Immature natural killer cell (primary cell): Measurements from ENCODE around the gene CIRBP. TPM values are rescaled to one million over a fixed set of nuclear protein-coding genes. Genes with fewer than 3 reads are reported as not detected.

Experiments
- DNase-seq, 3 donors: peaks; one replicate each; pipeline ENCODE4 v3.0.0; 2022; ENCODE audit warnings: mixed read lengths in 1 of 3
- H3K27ac Mint-ChIP-seq, 6 donors: one replicate each; pipeline ENCODE4 v1.8.0; 2020; ENCODE audit warnings: mixed read lengths in 6 of 6, mild to moderate bottlenecking in 5 of 6, inconsistent platforms in 4 of 6, moderate library complexity in 3 of 6
- H3K27me3 Mint-ChIP-seq, 3 donors: one replicate each; pipeline ENCODE4 v1.8.0; 2020 to 2021; ENCODE audit warnings: low read depth in 3 of 3, mild to moderate bottlenecking in 3 of 3, mixed read lengths in 3 of 3, moderate library complexity in 3 of 3, inconsistent platforms in 1 of 3
- H3K36me3 Mint-ChIP-seq, 3 donors: one replicate each; pipeline ENCODE4 v1.8.0; 2020; ENCODE audit warnings: mixed read lengths in 3 of 3, inconsistent platforms in 2 of 3, mild to moderate bottlenecking in 2 of 3
- H3K4me1 Mint-ChIP-seq, 2 donors: one replicate each; pipeline ENCODE4 v1.8.0; 2020; ENCODE audit warnings: inconsistent platforms in 2 of 2, mild to moderate bottlenecking in 2 of 2, mixed read lengths in 2 of 2, moderate library complexity in 1 of 2
- H3K4me3 Mint-ChIP-seq, 5 donors: one replicate each; pipeline ENCODE4 v1.8.0; 2020; ENCODE audit warnings: mild to moderate bottlenecking in 5 of 5, mixed read lengths in 5 of 5, inconsistent platforms in 3 of 5, moderate library complexity in 3 of 5
- H3K9me3 Mint-ChIP-seq, 6 donors: one replicate each; pipeline ENCODE4 v1.8.0; 2020; ENCODE audit warnings: mild to moderate bottlenecking in 6 of 6, mixed read lengths in 6 of 6, inconsistent platforms in 4 of 6, moderate library complexity in 3 of 6
- polyA plus RNA-seq, 3 donors: library from polyadenylated mRNA; unstranded; fragments of 300-500 nt; fragmentation: Illumina TruSeq; gene quantifications; one replicate each; pipeline ENCODE4 v1.2.3, GENCODE V29; 2021

The CIRBP gene
- 100 to 1,000 TPM; 146 to 246 (median 197) TPM for polyA plus RNA-seq

DNA sequence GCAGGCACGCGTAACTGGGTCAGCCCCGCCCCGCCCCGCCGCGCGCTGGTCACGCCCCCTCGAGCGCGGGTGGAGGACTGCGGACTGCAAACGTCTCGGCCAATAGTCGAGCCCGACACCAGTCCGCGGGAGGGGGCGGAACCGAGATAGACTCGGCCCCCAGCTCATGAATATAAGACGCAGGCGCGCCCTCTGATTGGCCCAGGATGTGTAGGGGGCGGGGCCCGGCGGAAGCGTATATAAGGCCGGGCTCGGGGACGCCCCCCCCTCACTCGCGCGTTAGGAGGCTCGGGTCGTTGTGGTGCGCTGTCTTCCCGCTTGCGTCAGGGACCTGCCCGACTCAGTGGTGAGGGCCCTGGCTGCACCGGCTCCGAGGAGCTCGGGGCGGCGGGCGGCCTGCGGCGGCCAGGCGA, at the start of gene CIRBP:
Gene CIRBP, plus strand, starts transcription at position 268 of the 413 bp plus-strand sequence. CDS start 1,602 bp downstream, outside the sequence.
- Mint-ChIP-seq H3K36me3 (peaks cover 13 to 31% (median 14%) of the 10 kb centered on the region in 3 donors), H3K4me3 (peak within 1 kb of the TSS; percentile 83 to 89 (median 85)), H3K27me3 (peaks cover 32 to 52% (median 42%) of the 10 kb centered on the region in 3 donors), H3K4me1 (peaks cover 64 to 72% of the 10 kb centered on the region in 2 donors), H3K27ac (peak within 1 kb of the TSS; percentile 90 to 97 (median 94)), H3K9me3 (no peaks in the 10 kb centered on the region)
- peak; percentile 100 for DNase-seq

DNA sequence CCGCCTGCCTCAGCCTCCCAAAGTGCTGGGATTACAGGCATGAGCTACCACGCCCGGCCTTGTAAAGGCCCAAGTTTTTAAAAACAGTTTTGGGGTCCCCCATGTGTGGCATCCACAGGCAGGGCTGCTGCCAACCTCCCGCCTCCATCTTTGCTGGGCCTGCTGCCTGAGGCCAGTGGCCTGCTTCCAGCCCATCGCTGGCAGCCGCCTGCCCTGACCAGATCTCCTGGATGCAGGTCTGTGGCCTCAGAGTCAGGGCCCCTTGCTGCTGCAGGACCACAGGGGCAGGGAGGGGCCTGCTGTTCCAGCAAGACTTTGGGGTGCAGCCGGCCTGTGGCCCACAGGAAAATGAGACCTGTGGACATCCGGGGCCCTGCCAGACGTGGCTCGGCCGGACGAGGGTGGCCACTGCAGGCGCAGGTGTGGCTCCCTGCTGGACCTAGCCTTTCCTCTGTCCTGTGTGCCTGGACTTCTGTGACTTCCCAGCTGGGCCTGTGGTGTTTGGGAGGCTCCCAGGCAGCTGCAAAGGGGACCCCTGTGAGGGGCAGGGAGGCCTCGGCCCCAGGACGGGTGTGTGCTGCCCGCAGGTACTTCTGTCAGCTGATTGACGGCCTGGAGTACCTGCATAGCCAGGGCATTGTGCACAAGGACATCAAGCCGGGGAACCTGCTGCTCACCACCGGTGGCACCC, 49.2 kb upstream of the CIRBP start:
- no peak overlapping the region for H3K4me3 Mint-ChIP-seq
- no peaks in the 10 kb centered on the region for H3K27me3 Mint-ChIP-seq
- DNase-seq, result no peak
- no peaks in the 10 kb centered on the region for H3K36me3 Mint-ChIP-seq
- H3K9me3 Mint-ChIP-seq, result no peaks in the 10 kb centered on the region
- no peak overlapping the region for H3K27ac Mint-ChIP-seq
- H3K4me1 Mint-ChIP-seq, result peaks cover 0 to 3% of the 10 kb centered on the region in 2 donors

DNA sequence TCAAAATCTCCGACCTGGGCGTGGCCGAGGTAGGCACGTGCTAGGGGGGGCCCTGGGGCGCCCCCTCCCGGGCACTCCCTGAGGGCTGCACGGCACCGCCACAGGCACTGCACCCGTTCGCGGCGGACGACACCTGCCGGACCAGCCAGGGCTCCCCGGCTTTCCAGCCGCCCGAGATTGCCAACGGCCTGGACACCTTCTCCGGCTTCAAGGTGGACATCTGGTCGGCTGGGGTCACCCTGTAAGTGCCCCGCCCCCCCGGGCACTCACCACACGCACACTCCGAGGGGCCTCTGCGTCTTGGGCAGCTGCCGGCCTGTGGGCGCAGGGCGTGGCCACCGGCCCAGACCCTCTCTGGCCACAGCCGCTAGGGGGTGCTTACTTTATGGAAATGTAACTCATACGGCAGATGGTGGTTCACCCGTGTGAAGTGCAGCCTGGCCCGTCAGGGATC, 48.6 kb upstream of the CIRBP start:
- Mint-ChIP-seq H3K36me3 (no peaks in the 10 kb centered on the region), H3K27ac (no peak overlapping the region), H3K4me3 (no peak overlapping the region), H3K27me3 (no peaks in the 10 kb centered on the region), H3K9me3 (no peaks in the 10 kb centered on the region), H3K4me1 (peaks cover 0 to 3% of the 10 kb centered on the region in 2 donors)
- no peak for DNase-seq

DNA sequence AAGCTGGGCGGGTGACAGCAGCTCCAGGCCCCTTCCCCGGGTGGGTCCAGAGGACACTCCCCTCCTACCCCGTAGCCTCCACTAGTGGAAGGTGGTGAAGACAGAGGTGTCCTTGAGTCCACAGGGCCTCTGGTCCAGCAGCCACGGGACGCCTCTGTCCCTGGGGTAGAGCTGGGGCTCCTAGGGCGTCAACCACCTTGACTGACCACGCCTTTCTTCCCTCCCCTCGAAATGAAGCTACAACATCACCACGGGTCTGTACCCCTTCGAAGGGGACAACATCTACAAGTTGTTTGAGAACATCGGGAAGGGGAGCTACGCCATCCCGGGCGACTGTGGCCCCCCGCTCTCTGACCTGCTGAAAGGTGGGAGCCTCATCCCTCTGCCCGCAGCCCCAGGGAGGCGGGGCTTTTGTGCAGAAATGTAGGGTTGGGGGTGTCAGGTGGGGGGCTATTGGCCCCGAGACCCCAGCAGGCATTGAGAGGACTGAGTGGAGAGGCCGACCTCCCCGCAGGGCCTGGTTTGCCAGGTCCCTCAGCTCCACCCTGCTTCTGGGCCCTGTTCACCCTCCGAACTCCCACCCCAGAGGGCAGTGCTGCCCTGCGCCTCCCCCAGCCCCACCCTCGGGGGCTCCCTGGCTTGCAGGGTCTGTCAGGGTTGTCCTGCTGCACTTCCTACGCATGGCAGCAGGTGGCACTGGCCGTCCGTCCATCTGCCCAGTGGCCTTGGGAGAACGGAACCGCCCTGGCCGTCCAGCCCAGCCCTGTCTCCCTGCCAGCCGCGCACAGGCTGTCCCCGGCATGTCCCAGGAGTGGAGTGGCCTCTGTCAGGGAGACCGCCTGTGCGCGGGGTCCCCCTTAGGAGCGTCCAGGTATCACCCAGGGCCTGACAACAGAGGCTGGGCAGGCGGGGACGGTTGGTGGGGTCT, 47.9 kb upstream of the CIRBP start:
- no peak overlapping the region for H3K27ac Mint-ChIP-seq
- no peaks in the 10 kb centered on the region for H3K9me3 Mint-ChIP-seq
- no peaks in the 10 kb centered on the region for H3K36me3 Mint-ChIP-seq
- DNase-seq, result no peak
- H3K4me3 Mint-ChIP-seq, result no peak overlapping the region
- H3K27me3 Mint-ChIP-seq, result no peaks in the 10 kb centered on the region
- peaks cover 0 to 2% of the 10 kb centered on the region in 2 donors for H3K4me1 Mint-ChIP-seq

DNA sequence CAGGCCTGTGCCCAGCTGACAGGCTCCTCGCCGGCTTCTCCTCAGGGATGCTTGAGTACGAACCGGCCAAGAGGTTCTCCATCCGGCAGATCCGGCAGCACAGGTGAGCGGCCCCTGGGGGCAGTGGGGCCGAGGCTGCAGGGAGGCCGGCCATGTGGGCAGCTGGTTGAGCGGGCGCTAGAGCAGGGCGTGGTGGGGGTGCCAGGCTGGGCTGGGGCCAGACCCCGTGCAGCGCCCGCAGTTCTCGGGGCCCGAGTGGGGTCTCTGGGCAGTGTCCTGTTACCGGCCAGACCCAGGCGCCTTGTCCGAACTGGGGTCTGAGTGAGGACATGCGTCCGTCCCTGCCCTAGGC, 47.3 kb upstream of the CIRBP start:
- Mint-ChIP-seq H3K4me1 (peaks cover 0 to 2% of the 10 kb centered on the region in 2 donors), H3K27ac (no peak overlapping the region), H3K9me3 (no peaks in the 10 kb centered on the region), H3K4me3 (no peak overlapping the region), H3K36me3 (no peaks in the 10 kb centered on the region), H3K27me3 (no peaks in the 10 kb centered on the region)
- no peak for DNase-seq

DNA sequence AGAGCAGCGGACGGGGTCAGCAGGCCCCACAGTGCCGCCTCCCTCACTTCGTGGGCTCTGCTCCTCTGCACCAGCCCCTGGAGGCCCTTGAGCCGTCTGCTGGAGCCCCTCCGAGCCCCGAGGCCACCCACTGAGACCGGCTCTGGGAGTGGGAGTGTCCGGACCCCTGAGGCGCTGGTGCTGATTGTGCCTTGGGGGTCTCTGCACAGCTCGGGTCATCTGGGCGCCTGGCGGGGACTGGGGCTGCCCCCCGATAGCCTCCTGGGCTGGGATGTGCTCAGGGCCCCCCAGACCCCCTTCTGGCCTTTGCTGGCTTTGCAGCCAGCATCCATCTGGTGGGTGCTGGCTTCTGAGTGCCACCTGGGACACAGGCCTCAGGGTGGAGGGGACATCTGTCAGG, 46.7 kb upstream of the CIRBP start:
- no peaks in the 10 kb centered on the region for H3K36me3 Mint-ChIP-seq
- peaks cover 0 to 2% of the 10 kb centered on the region in 2 donors for H3K4me1 Mint-ChIP-seq
- no peak overlapping the region for H3K27ac Mint-ChIP-seq
- no peak overlapping the region for H3K4me3 Mint-ChIP-seq
- H3K27me3 Mint-ChIP-seq, result no peaks in the 10 kb centered on the region
- DNase-seq, result no peak
- no peaks in the 10 kb centered on the region for H3K9me3 Mint-ChIP-seq

DNA sequence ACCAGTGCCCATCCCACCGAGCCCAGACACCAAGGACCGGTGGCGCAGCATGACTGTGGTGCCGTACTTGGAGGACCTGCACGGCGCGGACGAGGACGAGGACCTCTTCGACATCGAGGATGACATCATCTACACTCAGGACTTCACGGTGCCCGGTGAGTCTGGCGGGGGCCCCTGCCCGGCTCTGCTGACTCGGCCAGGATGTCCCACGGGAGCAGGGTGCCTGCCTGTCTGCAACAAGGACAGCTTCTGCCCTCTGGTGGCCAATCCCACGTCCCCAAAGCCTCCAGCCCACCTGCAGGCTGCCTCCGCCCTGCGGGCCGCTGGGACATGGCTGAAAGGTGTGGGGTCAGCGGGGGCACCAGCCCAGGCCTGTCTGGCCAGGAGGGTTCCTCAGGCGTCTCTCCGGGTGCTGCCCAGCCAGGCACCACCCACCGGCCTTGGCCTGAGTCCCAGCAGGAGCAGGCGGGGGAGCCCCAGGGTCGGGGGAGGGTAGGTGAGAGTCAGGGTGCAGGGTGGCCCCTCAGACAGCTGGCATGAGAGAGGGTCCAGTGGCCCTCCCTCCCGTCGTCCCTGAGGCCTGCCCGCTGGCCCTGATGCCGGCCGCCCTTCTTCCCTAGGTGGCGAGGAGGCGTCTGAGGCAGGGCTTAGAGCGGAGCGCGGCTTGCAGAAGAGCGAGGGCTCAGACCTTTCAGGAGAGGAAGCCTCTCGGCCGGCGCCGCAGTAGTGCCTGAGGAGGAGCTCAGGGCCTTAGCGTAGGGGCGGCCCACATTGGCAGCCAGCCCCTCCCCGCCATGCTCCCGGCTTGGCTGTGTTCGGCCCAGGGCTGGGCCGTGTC, 45.9 kb upstream of the CIRBP start:
- Mint-ChIP-seq H3K4me1 (no peaks in the 10 kb centered on the region), H3K36me3 (no peaks in the 10 kb centered on the region), H3K27me3 (no peaks in the 10 kb centered on the region), H3K4me3 (no peak overlapping the region), H3K27ac (no peak overlapping the region), H3K9me3 (no peaks in the 10 kb centered on the region)
- no peak for DNase-seq

DNA sequence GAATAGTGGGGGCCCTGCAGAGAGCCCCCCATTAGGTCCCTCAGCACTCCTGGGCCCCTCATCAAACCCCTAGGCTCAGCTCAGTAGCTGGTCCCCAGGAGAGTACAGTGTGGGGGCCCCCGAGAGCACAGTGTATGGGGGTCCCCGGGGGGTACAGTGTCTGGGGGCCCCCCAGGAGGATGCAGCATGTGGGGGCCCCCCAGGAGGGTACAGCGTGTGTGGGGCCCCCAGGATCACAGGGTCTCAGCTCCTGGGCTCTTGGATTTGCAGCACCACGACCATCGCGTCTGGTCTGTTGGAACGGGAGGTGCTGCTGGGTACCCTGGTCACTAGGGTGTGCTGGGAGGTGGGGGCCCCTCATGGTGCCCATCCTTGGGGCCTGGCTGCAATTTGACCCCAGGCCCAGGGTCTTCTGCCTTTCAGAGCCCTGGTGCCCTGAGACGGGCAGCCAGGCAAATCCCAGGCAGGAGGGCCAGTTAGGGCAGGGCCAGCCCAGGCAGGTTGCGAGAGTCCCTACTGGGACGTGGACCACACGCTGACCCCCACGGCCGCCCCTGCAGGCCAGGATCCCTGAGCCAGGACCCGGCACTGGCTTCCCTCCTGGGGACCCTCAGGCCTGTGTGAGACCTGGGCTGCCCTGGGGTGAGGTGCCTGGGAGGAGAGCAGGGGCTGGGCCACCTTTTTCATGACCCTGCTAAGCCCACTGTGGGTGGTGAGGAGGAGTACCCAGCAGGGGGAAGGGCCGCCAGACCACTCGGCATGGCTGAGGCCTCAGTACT, 44.9 kb upstream of the CIRBP start:
- Mint-ChIP-seq H3K9me3 (no peaks in the 10 kb centered on the region), H3K36me3 (no peaks in the 10 kb centered on the region), H3K27me3 (no peaks in the 10 kb centered on the region), H3K4me1 (no peaks in the 10 kb centered on the region), H3K4me3 (no peak overlapping the region), H3K27ac (no peak overlapping the region)
- no peak for DNase-seq

DNA sequence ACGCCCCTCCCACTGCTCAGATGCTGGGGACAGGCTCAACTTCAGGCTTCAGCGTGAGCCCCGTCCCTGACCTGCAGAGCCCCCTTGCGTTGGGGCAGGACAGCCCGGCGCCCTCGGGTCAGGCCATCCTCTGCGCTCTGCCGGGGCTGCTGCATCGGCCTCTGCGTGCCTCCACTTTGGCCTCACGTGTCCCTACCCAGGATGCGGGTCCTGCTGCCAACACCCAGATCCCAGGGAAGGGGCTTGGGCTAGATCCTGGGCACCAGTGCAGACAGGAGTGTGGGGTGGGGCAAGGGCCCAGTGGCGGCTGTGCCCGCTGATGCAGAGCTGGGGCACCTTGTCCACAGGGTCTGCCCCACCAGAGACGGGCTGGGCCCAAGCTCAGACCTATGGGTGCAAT, 44.3 kb upstream of the CIRBP start:
- Mint-ChIP-seq H3K27me3 (no peaks in the 10 kb centered on the region), H3K9me3 (no peaks in the 10 kb centered on the region), H3K27ac (no peak overlapping the region), H3K36me3 (no peaks in the 10 kb centered on the region), H3K4me3 (no peak overlapping the region), H3K4me1 (no peaks in the 10 kb centered on the region)
- DNase-seq, result no peak

DNA sequence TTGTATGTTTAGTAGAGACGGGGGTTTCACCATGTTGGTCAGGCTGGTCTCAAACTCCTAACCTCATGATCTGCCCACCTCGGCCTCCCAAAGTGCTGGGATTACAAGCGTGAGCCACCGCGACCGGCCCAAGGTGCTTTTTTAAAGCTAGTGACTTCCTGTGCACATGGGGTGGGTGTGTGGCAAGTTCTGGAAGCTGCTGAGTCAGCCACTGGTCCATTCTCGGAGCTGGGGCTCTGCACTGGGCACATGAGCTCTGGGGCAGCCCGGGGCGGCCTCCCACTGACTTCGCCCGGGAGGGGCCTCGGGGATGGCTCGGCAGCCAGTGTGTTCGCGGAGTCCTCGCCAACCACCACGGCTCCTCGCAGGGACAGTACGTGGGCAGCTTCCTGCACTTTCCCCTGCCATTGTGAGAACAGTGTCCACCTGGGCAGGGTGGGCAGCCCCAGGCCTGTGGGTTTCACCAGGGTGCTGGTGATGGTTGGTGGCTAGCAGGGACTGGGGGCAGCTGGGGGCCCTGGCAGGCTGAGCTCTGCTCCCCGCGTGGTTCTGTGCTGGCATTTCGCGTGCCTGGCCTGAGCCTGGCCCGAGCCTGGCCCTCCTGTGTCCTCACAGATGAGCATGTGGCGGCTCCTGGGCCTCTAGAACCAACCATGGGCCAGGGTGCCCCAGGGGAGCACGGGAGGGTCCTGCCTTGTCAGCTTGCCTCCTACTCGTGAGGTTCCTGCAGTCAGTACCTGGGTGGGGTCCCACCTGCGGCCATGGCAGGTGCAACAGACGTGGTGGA, 43.5 kb upstream of the CIRBP start:
- H3K9me3 Mint-ChIP-seq, result no peaks in the 10 kb centered on the region
- no peaks in the 10 kb centered on the region for H3K4me1 Mint-ChIP-seq
- no peak overlapping the region for H3K4me3 Mint-ChIP-seq
- H3K27me3 Mint-ChIP-seq, result no peaks in the 10 kb centered on the region
- H3K36me3 Mint-ChIP-seq, result no peaks in the 10 kb centered on the region
- no peak for DNase-seq
- H3K27ac Mint-ChIP-seq, result no peak overlapping the region

DNA sequence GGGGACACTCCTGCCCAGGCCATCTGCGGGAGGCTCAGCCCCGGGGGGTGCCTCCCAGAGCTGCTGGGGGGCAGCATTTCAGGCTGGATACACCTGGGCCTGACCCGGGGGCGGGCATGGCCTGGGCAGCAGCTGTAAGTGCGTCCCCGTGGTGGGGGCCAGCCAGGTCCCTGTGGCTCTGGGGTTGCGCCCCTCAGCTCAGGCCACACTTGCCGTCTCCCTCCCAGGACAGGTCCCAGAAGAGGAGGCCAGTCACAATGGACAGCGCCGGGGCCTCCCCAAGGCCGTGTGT, 43.0 kb upstream of the CIRBP start:
- Mint-ChIP-seq H3K27me3 (peaks cover 0 to 1% (median 0%) of the 10 kb centered on the region in 3 donors), H3K27ac (no peak overlapping the region), H3K4me1 (no peaks in the 10 kb centered on the region), H3K9me3 (no peaks in the 10 kb centered on the region), H3K36me3 (no peaks in the 10 kb centered on the region), H3K4me3 (no peak overlapping the region)
- no peak for DNase-seq

DNA sequence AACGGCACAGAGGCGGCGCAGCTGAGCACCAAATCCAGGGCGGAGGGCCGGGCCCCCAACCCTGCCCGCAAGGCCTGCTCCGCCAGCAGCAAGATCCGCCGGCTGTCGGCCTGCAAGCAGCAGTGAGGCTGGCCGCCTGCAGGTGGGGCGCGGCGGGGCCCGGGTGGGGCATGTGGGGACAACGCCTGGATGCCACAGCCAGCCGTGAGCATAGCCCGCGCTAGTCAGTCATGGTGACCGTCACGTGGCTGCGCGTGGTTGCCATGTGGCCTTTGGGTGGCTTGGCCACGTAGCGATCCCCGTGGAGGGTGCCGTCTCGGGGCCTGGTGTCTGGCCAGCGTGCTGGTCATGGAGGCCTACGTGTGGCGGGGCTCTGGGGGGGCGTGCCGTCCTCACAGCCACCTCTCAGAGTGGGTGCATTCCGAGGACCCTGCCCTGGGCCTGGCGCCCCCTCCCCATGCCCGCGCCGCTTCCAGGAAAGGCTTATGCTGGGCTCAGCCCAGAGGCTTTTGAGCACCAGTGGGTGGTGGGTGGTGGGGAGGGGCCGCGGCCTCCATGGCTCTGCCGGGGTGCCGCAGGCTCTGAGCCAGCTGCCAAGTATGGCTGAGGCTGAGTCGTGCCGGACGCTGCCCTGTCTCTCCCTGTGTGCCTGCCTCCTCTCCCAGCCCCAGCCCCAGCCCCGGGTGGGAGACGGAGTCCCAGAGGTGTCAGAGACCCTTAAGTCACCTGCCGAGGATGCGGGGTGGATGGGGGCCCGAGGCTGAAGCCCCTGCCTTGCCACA, 42.4 kb upstream of the CIRBP start:
- no peak overlapping the region for H3K27ac Mint-ChIP-seq
- DNase-seq, result no peak
- no peaks in the 10 kb centered on the region for H3K4me1 Mint-ChIP-seq
- no peak overlapping the region for H3K4me3 Mint-ChIP-seq
- H3K36me3 Mint-ChIP-seq, result no peaks in the 10 kb centered on the region
- no peaks in the 10 kb centered on the region for H3K9me3 Mint-ChIP-seq
- peaks cover 0 to 1% (median 1%) of the 10 kb centered on the region in 3 donors for H3K27me3 Mint-ChIP-seq
